HG03571 (cell line): ENCODE results near the gene NDUFS8.

ENCODE experiments used
- ATAC-seq: cut with Tn5 transposase; IDR thresholded peaks from one replicate; pipeline ENCODE4 v1.9.1; 2021; ENCODE audit not compliant: unreplicated experiment

NDUFS8 gene

GRCh38 chr11:68014947-68015447 lies 15.5 kb upstream of the NDUFS8 start:
- ATAC-seq = no peak

- ATAC-seq = no peak
Measured at GRCh38 chr11:68015467-68015866, 15.0 kb upstream of the NDUFS8 start.

GRCh38 chr11:68016161-68016903 lies 14.1 kb upstream of the NDUFS8 start:
- no peak for ATAC-seq

GRCh38 chr11:68016904-68017817 lies 13.3 kb upstream of the NDUFS8 start:
- ATAC-seq = no peak

GRCh38 chr11:68017980-68018729 lies 12.3 kb upstream of the NDUFS8 start:
- no peak for ATAC-seq

- no peak for ATAC-seq
Measured at GRCh38 chr11:68018730-68019190, 11.7 kb upstream of the NDUFS8 start.

- no peak for ATAC-seq
Measured at GRCh38 chr11:68019486-68019885, 11.0 kb upstream of the NDUFS8 start.

- no peak for ATAC-seq
Measured at GRCh38 chr11:68020575-68020974, 9.9 kb upstream of the NDUFS8 start.

GRCh38 chr11:68021167-68021787 lies 9.2 kb upstream of the NDUFS8 start:
- no peak for ATAC-seq

- ATAC-seq = no peak
Measured at GRCh38 chr11:68022531-68022930, 8.0 kb upstream of the NDUFS8 start.

- ATAC-seq = no peak
Measured at GRCh38 chr11:68024508-68024907, 6.0 kb upstream of the NDUFS8 start.

- no peak for ATAC-seq
Measured at GRCh38 chr11:68025047-68025446, 5.4 kb upstream of the NDUFS8 start.

- ATAC-seq = no peak
Measured at GRCh38 chr11:68026391-68027105, 3.9 kb upstream of the NDUFS8 start.

- ATAC-seq = no peak
Measured at GRCh38 chr11:68027667-68028066, 2.8 kb upstream of the NDUFS8 start.

- ATAC-seq = no peak
Measured at GRCh38 chr11:68028802-68029545, 1.5 kb upstream of the NDUFS8 start.

GRCh38 chr11:68031144-68031464 lies 623 bp downstream of the NDUFS8 start:
- no peak for ATAC-seq

GRCh38 chr11:68032003-68032402 lies 1.5 kb downstream of the NDUFS8 start:
- ATAC-seq = no peak

GRCh38 chr11:68032997-68033707 lies 2.7 kb downstream of the NDUFS8 start:
- no peak for ATAC-seq

GRCh38 chr11:68033708-68034045 lies 3.2 kb downstream of the NDUFS8 start:
- ATAC-seq = no peak
